ENCODE measurements around the gene PRKRA. TPM values are rescaled to one million over a fixed set of nuclear protein-coding genes. Genes with fewer than 3 reads are reported as not detected.

PRKRA gene
- total RNA-seq, 2 donors from 2014 or later: 34.0 to 37.1 TPM

DNA sequence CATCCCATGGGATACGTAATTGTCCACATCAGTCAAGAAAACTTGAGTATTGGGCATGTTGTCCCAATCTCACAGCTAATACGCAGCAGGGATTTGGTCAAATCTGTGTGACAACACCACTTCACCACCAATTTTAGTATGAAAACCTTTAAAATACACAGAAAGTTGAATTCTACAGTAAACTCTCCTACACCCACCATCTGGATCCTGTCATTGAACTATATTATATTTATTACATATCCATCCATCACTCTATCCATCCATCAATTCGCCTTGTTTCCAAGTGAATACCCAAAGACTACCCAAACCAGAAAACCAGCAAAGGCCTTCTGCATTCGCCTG is 28.3 kb upstream of the PRKRA start:
- Histone ChIP-seq H3K27me3 (no peaks in the 10 kb centered on the region), H3K36me3 (no peaks in the 10 kb centered on the region), H3K9me3 (no peaks in the 10 kb centered on the region), H3K4me3 (peak overlapping the region; percentile 42), H3K9ac (ENCODE audit: low read depth in 2 of 2, low read length in 2 of 2) (peak overlapping the region; percentile 25 to 98), H3K27ac (peak overlapping the region; percentile 97), H3K4me1 (peaks cover 16% of the 10 kb centered on the region)
- TF ChIP-seq, protein P1, sequence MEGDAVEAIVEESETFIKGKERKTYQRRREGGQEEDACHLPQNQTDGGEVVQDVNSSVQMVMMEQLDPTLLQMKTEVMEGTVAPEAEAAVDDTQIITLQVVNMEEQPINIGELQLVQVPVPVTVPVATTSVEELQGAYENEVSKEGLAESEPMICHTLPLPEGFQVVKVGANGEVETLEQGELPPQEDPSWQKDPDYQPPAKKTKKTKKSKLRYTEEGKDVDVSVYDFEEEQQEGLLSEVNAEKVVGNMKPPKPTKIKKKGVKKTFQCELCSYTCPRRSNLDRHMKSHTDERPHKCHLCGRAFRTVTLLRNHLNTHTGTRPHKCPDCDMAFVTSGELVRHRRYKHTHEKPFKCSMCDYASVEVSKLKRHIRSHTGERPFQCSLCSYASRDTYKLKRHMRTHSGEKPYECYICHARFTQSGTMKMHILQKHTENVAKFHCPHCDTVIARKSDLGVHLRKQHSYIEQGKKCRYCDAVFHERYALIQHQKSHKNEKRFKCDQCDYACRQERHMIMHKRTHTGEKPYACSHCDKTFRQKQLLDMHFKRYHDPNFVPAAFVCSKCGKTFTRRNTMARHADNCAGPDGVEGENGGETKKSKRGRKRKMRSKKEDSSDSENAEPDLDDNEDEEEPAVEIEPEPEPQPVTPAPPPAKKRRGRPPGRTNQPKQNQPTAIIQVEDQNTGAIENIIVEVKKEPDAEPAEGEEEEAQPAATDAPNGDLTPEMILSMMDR (IDR thresholded peaks at IDR 0.05): no peak
- DNase-seq: no peak
- intact Hi-C loops (cut with DNase I): no loop called here

DNA sequence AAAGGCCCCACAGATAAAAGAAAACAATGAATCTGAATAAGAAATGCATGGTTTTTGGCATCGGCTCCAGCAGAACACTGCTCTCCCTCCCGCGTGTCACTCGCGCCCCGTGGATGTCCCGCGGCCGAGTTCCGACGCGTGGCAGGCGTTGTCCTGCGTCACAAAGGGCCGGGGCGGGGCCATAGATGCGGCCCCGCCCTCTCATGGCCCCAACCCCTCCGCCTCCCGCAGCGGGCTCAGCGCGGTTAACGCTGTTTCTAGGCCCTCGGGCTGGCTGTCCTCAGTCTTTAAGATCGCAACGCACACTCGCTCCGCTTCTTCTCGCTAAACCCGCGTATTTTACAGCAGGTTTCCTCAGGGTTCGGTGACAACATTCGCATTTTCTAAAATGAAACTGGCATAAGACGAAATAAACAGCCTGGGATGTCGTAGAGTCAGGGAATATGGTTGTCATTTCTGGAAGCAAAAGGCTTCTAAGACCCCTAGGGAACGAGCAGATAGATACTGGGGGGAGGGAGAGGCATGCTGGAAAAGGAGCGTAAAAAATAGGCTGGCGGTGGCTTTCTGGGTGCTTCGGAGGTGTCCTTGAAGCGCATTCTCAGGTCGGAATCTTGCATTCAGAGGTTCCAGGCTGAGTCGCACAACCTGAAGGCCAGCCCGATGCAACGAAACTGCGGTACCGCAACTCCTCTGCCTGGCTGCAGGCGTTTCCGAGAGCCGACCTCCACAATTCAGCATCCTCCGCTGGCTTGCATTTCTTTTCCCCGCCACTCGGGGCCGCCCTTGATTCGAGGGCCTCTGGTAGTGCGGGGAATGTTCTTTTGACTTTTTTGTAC is 27.7 kb upstream of the PRKRA start, which contains the start of gene FKBP7:
Gene FKBP7 (minus strand): TSS at position 162 of the 836 bp plus-strand sequence. CDS start 101 bp downstream, at position 61.
- Histone ChIP-seq H3K4me1 (peaks cover 16% of the 10 kb centered on the region), H3K9ac (ENCODE audit: low read depth in 2 of 2, low read length in 2 of 2) (peak within 1 kb of the TSS; percentile 76 to 98), H3K27me3 (no peaks in the 10 kb centered on the region), H3K27ac (peak within 1 kb of the TSS; percentile 97), H3K36me3 (no peaks in the 10 kb centered on the region), H3K9me3 (no peaks in the 10 kb centered on the region), H3K4me3 (peak within 1 kb of the TSS; percentile 42)
- DNase-seq: peak; percentile 90
- intact Hi-C loops (cut with DNase I): no loop called here
- TF ChIP-seq, protein P1 (IDR thresholded peaks at IDR 0.05): peak; percentile 67

DNA sequence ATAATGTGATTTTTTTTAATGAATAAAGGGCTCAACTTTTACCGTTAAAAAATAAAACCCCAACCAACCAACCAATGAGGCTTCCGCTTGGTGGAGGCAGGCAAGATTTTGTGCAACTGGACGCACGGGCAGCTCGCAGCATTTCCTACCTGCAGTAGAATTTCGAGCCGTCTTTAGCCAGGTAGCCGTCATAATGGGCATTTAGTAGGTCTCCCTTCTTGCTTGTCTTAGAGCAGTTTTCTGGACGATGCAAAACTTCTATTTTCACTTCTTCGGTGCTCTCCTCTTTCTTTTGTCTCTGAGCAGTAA is 27.1 kb upstream of the PRKRA start:
- Histone ChIP-seq H3K36me3 (no peaks in the 10 kb centered on the region), H3K27me3 (no peaks in the 10 kb centered on the region), H3K27ac (peak overlapping the region; percentile 97), H3K4me1 (peaks cover 16% of the 10 kb centered on the region), H3K9ac (ENCODE audit: low read depth in 2 of 2, low read length in 2 of 2) (peak overlapping the region; percentile 76 to 98), H3K9me3 (no peaks in the 10 kb centered on the region), H3K4me3 (peak overlapping the region; percentile 42)
- peak; percentile 29 for DNase-seq
- intact Hi-C loops (cut with DNase I): no loop called here
- TF ChIP-seq, protein P1 (IDR thresholded peaks at IDR 0.05): no peak

DNA sequence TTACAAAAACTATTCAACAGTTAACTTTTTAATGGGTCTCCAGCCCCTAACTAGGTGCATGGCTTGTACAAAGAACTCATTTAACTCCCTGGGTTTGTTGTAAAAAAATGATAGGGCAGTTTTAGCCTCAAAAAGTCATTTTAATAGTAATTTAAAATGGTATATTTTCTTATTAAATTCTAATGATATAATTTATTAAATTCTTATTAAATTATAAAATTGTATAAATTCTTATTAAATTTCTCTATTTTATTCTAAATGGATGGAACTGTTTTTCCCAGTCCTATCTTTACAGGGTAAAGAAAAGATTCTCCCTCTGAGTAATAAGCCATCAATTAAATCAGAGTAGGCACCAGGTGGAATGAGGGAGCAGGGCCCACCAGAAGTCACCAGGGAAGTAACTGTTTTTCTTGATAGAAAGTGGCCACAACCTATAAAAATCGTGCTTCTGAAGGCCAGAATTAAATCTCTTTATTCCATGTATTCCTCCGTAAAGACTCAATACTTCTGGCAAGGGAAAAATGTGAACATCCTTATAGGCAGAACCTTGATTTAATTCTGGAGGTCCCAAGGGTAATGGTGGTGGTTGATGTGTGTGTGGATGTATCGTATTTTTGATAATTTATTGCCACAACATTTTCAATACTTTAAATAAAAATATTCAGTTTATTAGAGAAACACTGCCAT is 26.6 kb upstream of the PRKRA start:
- H3K4me1 ChIP-seq: peaks cover 15% of the 10 kb centered on the region
- intact Hi-C loops (cut with DNase I): no loop called here
- no peak for DNase-seq
- H3K4me3 ChIP-seq: peak overlapping the region; percentile 42
- peak overlapping the region; percentile 76 to 98 for H3K9ac ChIP-seq (ENCODE audit: low read depth in 2 of 2, low read length in 2 of 2)
- H3K27me3 ChIP-seq: no peaks in the 10 kb centered on the region
- no peaks in the 10 kb centered on the region for H3K36me3 ChIP-seq
- TF ChIP-seq, protein P1 (IDR thresholded peaks at IDR 0.05): no peak
- H3K9me3 ChIP-seq: no peaks in the 10 kb centered on the region
- H3K27ac ChIP-seq: no peak overlapping the region

DNA sequence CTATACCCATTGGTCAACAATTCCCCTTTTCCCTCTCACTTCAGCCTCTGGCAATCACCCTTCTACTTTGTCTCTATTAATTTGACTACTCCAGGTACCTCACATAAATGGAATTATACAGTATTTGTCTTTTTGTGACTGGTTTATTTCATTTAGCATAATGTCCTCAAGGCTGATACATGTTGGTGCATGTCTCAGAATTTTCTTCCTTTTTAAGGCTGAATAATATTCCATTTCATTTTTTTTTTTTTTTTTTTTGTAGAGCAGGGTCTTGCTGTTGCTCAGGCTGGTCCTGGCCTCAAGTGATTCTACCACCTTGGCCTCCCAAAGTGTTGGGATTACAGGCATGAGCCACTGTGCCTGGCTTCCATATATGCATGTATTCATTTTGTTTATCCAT is 25.5 kb upstream of the PRKRA start:
- no peak for DNase-seq
- intact Hi-C loops (cut with DNase I): no loop called here
- H3K4me3 ChIP-seq: no peak overlapping the region
- TF ChIP-seq, protein P1 (IDR thresholded peaks at IDR 0.05): no peak
- no peaks in the 10 kb centered on the region for H3K27me3 ChIP-seq
- H3K36me3 ChIP-seq: no peaks in the 10 kb centered on the region
- H3K9me3 ChIP-seq: no peaks in the 10 kb centered on the region
- H3K9ac ChIP-seq (ENCODE audit: low read depth in 2 of 2, low read length in 2 of 2): no peak overlapping the region
- no peak overlapping the region for H3K27ac ChIP-seq
- peaks cover 5% of the 10 kb centered on the region for H3K4me1 ChIP-seq
